Heart left ventricle (tissue), 13 donors: ENCODE data around the gene UXT.

ENCODE experiments used
- CTCF ChIP-seq, 12 donors: fragments of 200-600 bp; sonication (generic) in 4 of 12; IDR thresholded peaks; one replicate each; pipeline versions ENCODE4 v1.5.0 to v1.8.0; 2018 to 2022; ENCODE audit warnings: antibody characterized with exemption in 12 of 12, mild to moderate bottlenecking in 5 of 12
- POLR2A ChIP-seq, 2 donors: fragments of 450-650 bp; IDR thresholded peaks; one replicate each; pipeline ENCODE4 v1.6.1; 2017; ENCODE audit warnings: antibody characterized with exemption in 2 of 2, mild to moderate bottlenecking in 2 of 2, moderate library complexity in 2 of 2
- donor health status: ischemic (EF 13 %, LVEDD 7.1; RV severe dilation, severe dysfunction).
- donor health status: DM: no; HTN: yes; CAD: no.
- donor health status: DM: no; HTN: no; CAD: no.
- donor health status: ischemic (EF 25% LVEDD 6.9; RV normal size, moderate dysfunction).
- donor health status: ischemic (EF 25% LVEDD 5.7; RV mildly dilated, moderate dysfunction).
- donor health status: ischemic (EF 35%, LVEDD 5.7; RV mildly dilated, moderate dysfunction).
- donor health status: nonischemic (EF 11% LVEDD 7.7; RV severe dilation, severe dysfunction).
- donor health status: DM: yes; HTN: yes; CAD: no.
- donor health status: PGD.
- donor health status: ischemic (EF 29% LVEDD 5.4; RV normal size, mild dysfunction).
- donor health status: nonischemic (EF 23%, LVEDD 6.1; RV moderate dilation, normal function).

DNA sequence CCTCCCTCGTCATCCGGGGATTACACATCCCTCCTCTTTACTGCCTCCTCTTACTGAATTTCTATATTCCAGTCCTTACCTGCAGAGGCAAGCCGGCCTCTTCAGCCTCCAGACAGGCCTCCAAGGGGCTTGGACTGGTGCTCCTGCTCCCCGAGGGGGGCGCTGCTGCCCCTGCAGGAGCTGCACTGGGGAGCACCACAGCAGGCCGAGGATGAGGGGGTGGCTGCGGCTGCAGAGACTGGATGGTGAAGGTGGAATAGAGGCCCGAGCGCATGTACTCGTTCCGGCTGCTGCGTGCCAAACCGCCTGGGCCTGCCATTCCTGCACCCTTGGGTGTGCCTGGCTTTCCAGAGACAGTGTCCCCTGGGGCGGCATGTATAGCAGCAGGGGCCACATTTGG is 20.2 kb downstream of the UXT start:
- TF ChIP-seq POLR2A (IDR thresholded peaks at IDR 0.05) (no peak), CTCF (IDR thresholded peaks at IDR 0.05) (no peak)
